ENCODE data around the gene LTBP1. TPM values are rescaled to one million over a fixed set of nuclear protein-coding genes. Genes with fewer than 3 reads are reported as not detected.

The LTBP1 gene
- polyA plus RNA-seq, 2 of the 4 experiments (the other 2 are of a cell fraction), result 23.8 to 30.4 TPM

DNA sequence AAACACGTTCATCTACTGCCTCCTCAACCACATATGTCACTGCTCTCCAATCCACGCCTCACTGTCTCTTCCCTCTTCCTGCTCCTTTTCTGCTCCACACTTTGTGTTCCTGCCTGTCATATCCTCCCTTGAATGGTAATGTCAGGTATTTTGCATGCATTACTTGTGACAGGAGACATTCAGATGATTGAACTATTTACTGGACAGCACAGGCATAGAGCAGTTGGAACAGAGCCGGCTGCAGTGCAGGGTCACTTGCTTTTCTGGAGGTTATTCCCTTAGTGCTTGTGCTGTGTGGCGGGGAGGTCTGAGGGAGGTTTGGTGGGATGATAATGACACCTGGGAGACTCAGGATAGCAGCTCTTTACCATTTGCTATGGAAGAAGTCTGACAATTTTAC lies 93.8 kb downstream of the LTBP1 start:
- Histone ChIP-seq H3K27ac (peak overlapping the region in 1 of 2 experiments; percentile 14; a peak in 2 of 6 replicates), H3K9me3 (no peaks in the 10 kb centered on the region), H3K4me3 (no peak overlapping the region), H3K4me1 (peaks cover 7% of the 10 kb centered on the region), H3K4me2 (no peak overlapping the region)
- no peak for DNase-seq (ENCODE audit: low read depth in 1 of 2, low spot score in 1 of 2)
- WGBS (ENCODE audit: missing lambda C conversion rate), result 84% methylated on average over 4 of the region's 4 CpGs
- POLR2A ChIA-PET, result no interaction called here
- FAIRE-seq, result no peak
- TF ChIP-seq ESRRA (IDR thresholded peaks at IDR 0.05; ENCODE audit: borderline replicate concordance, low read length) (no peak), CEBPB (IDR thresholded peaks at IDR 0.05) (no peak), SREBF2 (IDR thresholded peaks at IDR 0.05) (no peak), FOSB (CRISPR knock-in tag; IDR thresholded peaks at IDR 0.05) (no peak)
- TF ChIP-seq, protein P1, sequence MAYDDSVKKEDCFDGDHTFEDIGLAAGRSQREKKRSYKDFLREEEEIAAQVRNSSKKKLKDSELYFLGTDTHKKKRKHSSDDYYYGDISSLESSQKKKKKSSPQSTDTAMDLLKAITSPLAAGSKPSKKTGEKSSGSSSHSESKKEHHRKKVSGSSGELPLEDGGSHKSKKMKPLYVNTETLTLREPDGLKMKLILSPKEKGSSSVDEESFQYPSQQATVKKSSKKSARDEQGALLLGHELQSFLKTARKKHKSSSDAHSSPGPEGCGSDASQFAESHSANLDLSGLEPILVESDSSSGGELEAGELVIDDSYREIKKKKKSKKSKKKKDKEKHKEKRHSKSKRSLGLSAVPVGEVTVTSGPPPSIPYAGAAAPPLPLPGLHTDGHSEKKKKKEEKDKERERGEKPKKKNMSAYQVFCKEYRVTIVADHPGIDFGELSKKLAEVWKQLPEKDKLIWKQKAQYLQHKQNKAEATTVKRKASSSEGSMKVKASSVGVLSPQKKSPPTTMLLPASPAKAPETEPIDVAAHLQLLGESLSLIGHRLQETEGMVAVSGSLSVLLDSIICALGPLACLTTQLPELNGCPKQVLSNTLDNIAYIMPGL (CRISPR knock-in tag; IDR thresholded peaks at IDR 0.05; ENCODE audit: borderline replicate concordance), result no peak
- TF ChIP-seq, protein P2, sequence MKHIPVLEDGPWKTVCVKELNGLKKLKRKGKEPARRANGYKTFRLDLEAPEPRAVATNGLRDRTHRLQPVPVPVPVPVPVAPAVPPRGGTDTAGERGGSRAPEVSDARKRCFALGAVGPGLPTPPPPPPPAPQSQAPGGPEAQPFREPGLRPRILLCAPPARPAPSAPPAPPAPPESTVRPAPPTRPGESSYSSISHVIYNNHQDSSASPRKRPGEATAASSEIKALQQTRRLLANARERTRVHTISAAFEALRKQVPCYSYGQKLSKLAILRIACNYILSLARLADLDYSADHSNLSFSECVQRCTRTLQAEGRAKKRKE (CRISPR knock-in tag; IDR thresholded peaks at IDR 0.05; ENCODE audit: low read depth), result no peak
- TF ChIP-seq, protein P3, sequence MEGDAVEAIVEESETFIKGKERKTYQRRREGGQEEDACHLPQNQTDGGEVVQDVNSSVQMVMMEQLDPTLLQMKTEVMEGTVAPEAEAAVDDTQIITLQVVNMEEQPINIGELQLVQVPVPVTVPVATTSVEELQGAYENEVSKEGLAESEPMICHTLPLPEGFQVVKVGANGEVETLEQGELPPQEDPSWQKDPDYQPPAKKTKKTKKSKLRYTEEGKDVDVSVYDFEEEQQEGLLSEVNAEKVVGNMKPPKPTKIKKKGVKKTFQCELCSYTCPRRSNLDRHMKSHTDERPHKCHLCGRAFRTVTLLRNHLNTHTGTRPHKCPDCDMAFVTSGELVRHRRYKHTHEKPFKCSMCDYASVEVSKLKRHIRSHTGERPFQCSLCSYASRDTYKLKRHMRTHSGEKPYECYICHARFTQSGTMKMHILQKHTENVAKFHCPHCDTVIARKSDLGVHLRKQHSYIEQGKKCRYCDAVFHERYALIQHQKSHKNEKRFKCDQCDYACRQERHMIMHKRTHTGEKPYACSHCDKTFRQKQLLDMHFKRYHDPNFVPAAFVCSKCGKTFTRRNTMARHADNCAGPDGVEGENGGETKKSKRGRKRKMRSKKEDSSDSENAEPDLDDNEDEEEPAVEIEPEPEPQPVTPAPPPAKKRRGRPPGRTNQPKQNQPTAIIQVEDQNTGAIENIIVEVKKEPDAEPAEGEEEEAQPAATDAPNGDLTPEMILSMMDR (IDR thresholded peaks at IDR 0.05), result no peak
- CTCF ChIA-PET, result interaction anchor here (0.8 to 1.1 kb wide), 6 partner anchors 11 to 400 kb away, joined by 3 to 7 read pairs (median 3); no protein-coding TSS in a partner anchor
- ATAC-seq, result peak in 1 of 2 experiments; percentile 23; a peak in 1 of 6 replicates

DNA sequence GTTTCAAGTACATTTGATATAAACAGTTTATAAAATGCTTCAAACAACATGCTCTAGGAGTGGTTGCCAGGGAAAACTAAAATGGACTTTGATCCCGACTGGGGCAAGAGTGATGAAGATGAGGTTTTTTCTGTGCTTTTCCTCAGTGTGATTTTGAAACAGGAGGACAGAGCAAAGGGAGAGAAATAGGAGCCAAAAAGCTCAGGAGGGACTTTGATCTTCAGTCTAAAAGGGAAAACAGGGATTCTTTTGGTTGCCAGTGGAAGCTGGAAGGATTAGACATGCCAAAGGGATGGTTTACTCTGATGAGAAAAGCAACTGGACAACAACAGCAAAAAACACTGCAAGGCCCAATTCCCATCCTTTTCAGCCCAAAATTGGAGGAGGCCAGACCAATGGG lies 95.5 kb downstream of the LTBP1 start:
- no peak for ATAC-seq
- FAIRE-seq, result no peak
- 80% methylated on average over 1 of the region's 1 CpG for WGBS (ENCODE audit: missing lambda C conversion rate)

More for the DNA sequence above, 95.5 kb downstream of the LTBP1 start:
- ChIA-PET POLR2A (no interaction called here), CTCF (no interaction called here)
- no peak for DNase-seq (ENCODE audit: low read depth in 1 of 2, low spot score in 1 of 2)
- Histone ChIP-seq H3K4me1 (peaks cover 7% of the 10 kb centered on the region), H3K4me3 (no peak overlapping the region), H3K4me2 (peak overlapping the region; percentile 10; the same call in 2 of the 3 replicates), H3K9me3 (no peaks in the 10 kb centered on the region), H3K27ac (peak overlapping the region in 1 of 2 experiments; percentile 2; a peak in 2 of 6 replicates)
- no peak for TF ChIP-seq FOSB (CRISPR knock-in tag; IDR thresholded peaks at IDR 0.05)
- TF ChIP-seq MAFK (IDR thresholded peaks at IDR 0.05; ENCODE audit: partially characterized antibody), result no peak
- TF ChIP-seq GATA3 (IDR thresholded peaks at IDR 0.05; ENCODE audit: borderline replicate concordance), result no peak
- TF ChIP-seq EP300 (IDR thresholded peaks at IDR 0.05), result no peak
- TF ChIP-seq, protein P4, sequence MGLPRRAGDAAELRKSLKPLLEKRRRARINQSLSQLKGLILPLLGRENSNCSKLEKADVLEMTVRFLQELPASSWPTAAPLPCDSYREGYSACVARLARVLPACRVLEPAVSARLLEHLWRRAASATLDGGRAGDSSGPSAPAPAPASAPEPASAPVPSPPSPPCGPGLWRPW (IDR thresholded peaks at IDR 0.05), result no peak
- TF ChIP-seq, protein P2 (CRISPR knock-in tag; IDR thresholded peaks at IDR 0.05; ENCODE audit: low read depth), result no peak
- TF ChIP-seq RARB (CRISPR knock-in tag; IDR thresholded peaks at IDR 0.05), result no peak
- no peak for TF ChIP-seq NPAS2 (CRISPR knock-in tag; IDR thresholded peaks at IDR 0.05; ENCODE audit: borderline replicate concordance)
- TF ChIP-seq MYC (IDR thresholded peaks at IDR 0.05; ENCODE audit: borderline replicate concordance, low read length), result no peak
- no peak for TF ChIP-seq NFE2L2 (conservative IDR thresholded peaks at IDR 0.05; ENCODE audit: low read length)
- no peak for TF ChIP-seq TP53 (CRISPR knock-in tag; IDR thresholded peaks at IDR 0.05)
- TF ChIP-seq, protein P5, sequence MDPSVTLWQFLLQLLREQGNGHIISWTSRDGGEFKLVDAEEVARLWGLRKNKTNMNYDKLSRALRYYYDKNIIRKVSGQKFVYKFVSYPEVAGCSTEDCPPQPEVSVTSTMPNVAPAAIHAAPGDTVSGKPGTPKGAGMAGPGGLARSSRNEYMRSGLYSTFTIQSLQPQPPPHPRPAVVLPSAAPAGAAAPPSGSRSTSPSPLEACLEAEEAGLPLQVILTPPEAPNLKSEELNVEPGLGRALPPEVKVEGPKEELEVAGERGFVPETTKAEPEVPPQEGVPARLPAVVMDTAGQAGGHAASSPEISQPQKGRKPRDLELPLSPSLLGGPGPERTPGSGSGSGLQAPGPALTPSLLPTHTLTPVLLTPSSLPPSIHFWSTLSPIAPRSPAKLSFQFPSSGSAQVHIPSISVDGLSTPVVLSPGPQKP (IDR thresholded peaks at IDR 0.05; ENCODE audit: low read depth, low read length), result no peak
- no peak for TF ChIP-seq EHMT2 (IDR thresholded peaks at IDR 0.05; ENCODE audit: low read depth)
- TF ChIP-seq HOXB13 (CRISPR knock-in tag; IDR thresholded peaks at IDR 0.05; ENCODE audit: low read depth), result no peak
- no peak for TF ChIP-seq CHD4 (IDR thresholded peaks at IDR 0.05; ENCODE audit: borderline replicate concordance)
